ENCODE measurements around the gene PSG1.
"Not testable (repeated sequence)": the region's sequence is repeated elsewhere in the genome, so short reads cannot be mapped to it uniquely, and the experiment has no call there.

Gene PSG1

DNA sequence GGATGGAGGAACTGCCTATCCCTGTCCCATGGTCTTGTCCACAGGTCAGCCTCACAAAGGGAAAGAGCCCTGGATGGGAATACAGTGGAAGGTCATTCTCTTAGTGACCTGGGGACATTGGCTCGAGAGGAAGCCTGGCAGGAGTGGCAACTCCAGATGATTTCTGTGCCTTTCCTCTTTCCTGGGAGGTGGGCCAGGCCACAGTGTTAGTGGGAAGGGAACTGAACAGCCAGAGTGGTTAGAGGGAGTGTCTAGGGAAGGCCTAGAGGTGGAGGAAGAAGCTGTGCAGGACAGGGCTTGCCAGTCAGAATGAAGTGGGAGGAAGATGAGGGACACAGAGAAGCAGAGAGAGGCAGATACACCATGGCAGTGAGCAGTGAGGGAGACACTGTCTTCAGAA is 3.6 kb downstream of the PSG1 start:
- not testable (repeated sequence) for H3K27me3 ChIP-seq (ENCODE audit: insufficient read depth, low read length, poor library complexity); H2AFZ ChIP-seq (ENCODE audit: low read depth, low read length); H3K27ac ChIP-seq (ENCODE audit: low read length); ATAC-seq (ENCODE audit: insufficient read depth, low read depth); H3K4me3 ChIP-seq (ENCODE audit: low read depth in 1 of 2, low read length in 2 of 2); H3K36me3 ChIP-seq (ENCODE audit: insufficient read depth, low read length); H3K9ac ChIP-seq (ENCODE audit: low read depth, low read length); H3K4me2 ChIP-seq (ENCODE audit: insufficient read depth, low read length); DNase-seq; H3K79me2 ChIP-seq (ENCODE audit: insufficient read depth, low read length); H4K20me1 ChIP-seq (ENCODE audit: insufficient read depth, low read length); H3K9me3 ChIP-seq (ENCODE audit: insufficient read depth, low read length, severe bottlenecking); H3K4me1 ChIP-seq (ENCODE audit: insufficient read depth, low read length)

DNA sequence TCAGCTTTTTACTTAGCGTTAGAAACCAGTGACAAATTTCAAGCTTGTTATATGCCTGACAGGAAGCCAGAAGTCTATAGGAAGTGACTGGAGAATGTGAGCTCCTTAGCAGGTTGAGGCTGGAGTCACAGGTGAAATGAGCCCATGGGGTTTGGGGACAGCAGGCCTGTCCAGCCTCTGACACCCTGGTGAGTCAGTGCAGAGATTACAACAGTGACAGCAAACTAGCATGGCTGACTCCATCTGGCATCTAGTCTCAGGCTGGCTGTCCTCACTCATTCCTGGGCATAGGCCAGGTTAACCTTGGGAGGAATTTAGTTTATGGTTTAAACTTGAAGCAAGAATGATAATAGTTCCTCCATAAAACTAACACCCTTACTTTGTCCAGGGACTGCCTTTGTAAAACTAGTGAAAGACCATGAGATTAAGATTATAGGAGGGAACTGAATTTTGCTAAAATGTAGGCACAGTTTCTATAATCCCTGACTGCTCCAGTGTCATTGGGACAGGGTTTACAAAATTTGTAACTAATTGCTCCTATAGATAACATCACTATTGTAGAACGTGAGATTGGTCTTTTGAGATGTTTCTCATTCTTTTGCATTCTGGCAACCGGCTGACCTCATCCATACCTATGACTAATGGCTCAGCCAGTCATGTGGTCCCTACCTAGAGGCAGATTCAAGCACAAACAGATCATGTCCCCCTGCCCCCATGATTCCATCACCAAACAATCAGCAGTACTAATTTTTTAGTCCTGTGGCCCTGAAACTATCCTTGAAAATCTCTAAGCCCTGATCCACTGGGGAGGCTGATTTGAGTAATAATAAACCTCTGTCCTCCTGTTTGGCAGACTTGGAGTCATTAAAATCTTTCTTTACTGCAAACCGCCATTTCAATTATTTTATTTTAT is 4.4 kb downstream of the PSG1 start:
- H3K79me2 ChIP-seq (ENCODE audit: insufficient read depth, low read length); DNase-seq: not testable (repeated sequence)

DNA sequence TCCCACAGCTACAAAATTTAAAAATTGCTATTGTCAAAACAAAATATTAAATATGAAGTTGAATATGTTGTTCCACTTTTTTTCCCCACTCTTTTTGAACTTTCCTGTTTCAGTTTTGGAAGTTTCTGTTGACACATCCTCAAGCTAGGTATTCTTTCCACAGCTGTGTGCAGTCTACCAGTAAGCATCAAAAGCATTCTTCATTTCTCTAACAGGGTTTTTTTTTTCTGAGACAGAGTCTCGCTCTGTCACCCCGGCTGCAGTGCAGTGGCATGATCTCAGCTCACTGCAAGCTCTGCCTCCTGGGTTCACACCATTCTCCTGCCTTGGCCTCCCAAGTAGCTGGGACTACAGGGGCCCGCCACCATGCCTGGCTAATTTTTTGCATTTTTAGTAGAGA is 5.4 kb downstream of the PSG1 start:
- not testable (repeated sequence) for H3K4me1 ChIP-seq (ENCODE audit: insufficient read depth, low read length); DNase-seq; ATAC-seq (ENCODE audit: insufficient read depth, low read depth); H3K9me3 ChIP-seq (ENCODE audit: insufficient read depth, low read length, severe bottlenecking); H3K79me2 ChIP-seq (ENCODE audit: insufficient read depth, low read length); H4K20me1 ChIP-seq (ENCODE audit: insufficient read depth, low read length); H2AFZ ChIP-seq (ENCODE audit: low read depth, low read length); H3K27ac ChIP-seq (ENCODE audit: low read length); H3K36me3 ChIP-seq (ENCODE audit: insufficient read depth, low read length); H3K27me3 ChIP-seq (ENCODE audit: insufficient read depth, low read length, poor library complexity); H3K9ac ChIP-seq (ENCODE audit: low read depth, low read length); H3K4me3 ChIP-seq (ENCODE audit: low read depth in 1 of 2, low read length in 2 of 2); H3K4me2 ChIP-seq (ENCODE audit: insufficient read depth, low read length)

More for the DNA sequence above, 4.4 kb downstream of the PSG1 start:
- H3K27ac ChIP-seq (ENCODE audit: low read length); H3K9me3 ChIP-seq (ENCODE audit: insufficient read depth, low read length, severe bottlenecking); H3K36me3 ChIP-seq (ENCODE audit: insufficient read depth, low read length); ATAC-seq (ENCODE audit: insufficient read depth, low read depth); H3K9ac ChIP-seq (ENCODE audit: low read depth, low read length); H3K27me3 ChIP-seq (ENCODE audit: insufficient read depth, low read length, poor library complexity); H3K4me2 ChIP-seq (ENCODE audit: insufficient read depth, low read length); H3K4me1 ChIP-seq (ENCODE audit: insufficient read depth, low read length); H4K20me1 ChIP-seq (ENCODE audit: insufficient read depth, low read length); H3K4me3 ChIP-seq (ENCODE audit: low read depth in 1 of 2, low read length in 2 of 2); H2AFZ ChIP-seq (ENCODE audit: low read depth, low read length): not testable (repeated sequence)

DNA sequence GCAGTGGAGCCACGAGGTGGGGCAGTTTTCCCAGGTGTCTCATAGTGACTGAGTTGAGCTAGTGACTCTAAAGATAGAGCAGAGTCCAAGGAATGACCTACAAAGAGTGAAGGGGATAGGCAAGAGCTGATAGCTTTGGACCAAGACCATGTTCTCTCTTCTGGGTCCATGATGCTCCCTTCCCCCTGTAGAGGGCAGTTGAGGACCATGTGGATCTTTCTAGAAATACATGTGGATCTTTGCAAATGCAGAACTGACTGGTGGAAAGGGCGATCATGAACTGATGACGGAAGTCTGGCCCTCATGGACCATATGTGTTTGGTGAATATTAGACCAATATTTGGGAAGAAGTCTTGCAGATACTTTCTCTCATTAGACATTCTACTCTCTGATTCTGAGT is 6.9 kb downstream of the PSG1 start:
- H3K4me2 ChIP-seq (ENCODE audit: insufficient read depth, low read length) = no peak overlapping the region
- no peaks in the 10 kb centered on the region for H3K27me3 ChIP-seq (ENCODE audit: insufficient read depth, low read length, poor library complexity)
- H3K27ac ChIP-seq (ENCODE audit: low read length) = no peak overlapping the region
- H4K20me1 ChIP-seq (ENCODE audit: insufficient read depth, low read length) = no peaks in the 10 kb centered on the region
- H3K9me3 ChIP-seq (ENCODE audit: insufficient read depth, low read length, severe bottlenecking) = no peaks in the 10 kb centered on the region
- no peak overlapping the region for H3K4me3 ChIP-seq (ENCODE audit: low read depth in 1 of 2, low read length in 2 of 2)
- H3K9ac ChIP-seq (ENCODE audit: low read depth, low read length) = no peak overlapping the region
- no peak for ATAC-seq (ENCODE audit: insufficient read depth, low read depth)
- DNase-seq = no peak
- no peak overlapping the region for H2AFZ ChIP-seq (ENCODE audit: low read depth, low read length)
- no peaks in the 10 kb centered on the region for H3K79me2 ChIP-seq (ENCODE audit: insufficient read depth, low read length)
- no peak for TF ChIP-seq EZH2 (IDR thresholded peaks at IDR 0.05; ENCODE audit: borderline replicate concordance, low read depth, low read length, severe bottlenecking)
- TF ChIP-seq, protein P1, sequence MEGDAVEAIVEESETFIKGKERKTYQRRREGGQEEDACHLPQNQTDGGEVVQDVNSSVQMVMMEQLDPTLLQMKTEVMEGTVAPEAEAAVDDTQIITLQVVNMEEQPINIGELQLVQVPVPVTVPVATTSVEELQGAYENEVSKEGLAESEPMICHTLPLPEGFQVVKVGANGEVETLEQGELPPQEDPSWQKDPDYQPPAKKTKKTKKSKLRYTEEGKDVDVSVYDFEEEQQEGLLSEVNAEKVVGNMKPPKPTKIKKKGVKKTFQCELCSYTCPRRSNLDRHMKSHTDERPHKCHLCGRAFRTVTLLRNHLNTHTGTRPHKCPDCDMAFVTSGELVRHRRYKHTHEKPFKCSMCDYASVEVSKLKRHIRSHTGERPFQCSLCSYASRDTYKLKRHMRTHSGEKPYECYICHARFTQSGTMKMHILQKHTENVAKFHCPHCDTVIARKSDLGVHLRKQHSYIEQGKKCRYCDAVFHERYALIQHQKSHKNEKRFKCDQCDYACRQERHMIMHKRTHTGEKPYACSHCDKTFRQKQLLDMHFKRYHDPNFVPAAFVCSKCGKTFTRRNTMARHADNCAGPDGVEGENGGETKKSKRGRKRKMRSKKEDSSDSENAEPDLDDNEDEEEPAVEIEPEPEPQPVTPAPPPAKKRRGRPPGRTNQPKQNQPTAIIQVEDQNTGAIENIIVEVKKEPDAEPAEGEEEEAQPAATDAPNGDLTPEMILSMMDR (IDR thresholded peaks at IDR 0.05; ENCODE audit: borderline replicate concordance, extremely low read depth, low read length, poor library complexity, severe bottlenecking) = no peak
- no peaks in the 10 kb centered on the region for H3K4me1 ChIP-seq (ENCODE audit: insufficient read depth, low read length)
- H3K36me3 ChIP-seq (ENCODE audit: insufficient read depth, low read length) = no peaks in the 10 kb centered on the region

- no peaks in the 10 kb centered on the region for H3K4me1 ChIP-seq (ENCODE audit: insufficient read depth, low read length)
- ATAC-seq (ENCODE audit: insufficient read depth, low read depth) (no peak), DNase-seq (no peak)
- no peaks in the 10 kb centered on the region for H3K79me2 ChIP-seq (ENCODE audit: insufficient read depth, low read length)
- TF ChIP-seq, protein P1 (IDR thresholded peaks at IDR 0.05; ENCODE audit: borderline replicate concordance, extremely low read depth, low read length, poor library complexity, severe bottlenecking) = no peak
- no peak for TF ChIP-seq EZH2 (IDR thresholded peaks at IDR 0.05; ENCODE audit: borderline replicate concordance, low read depth, low read length, severe bottlenecking)
- no peak overlapping the region for H3K4me3 ChIP-seq (ENCODE audit: low read depth in 1 of 2, low read length in 2 of 2)
- H3K4me2 ChIP-seq (ENCODE audit: insufficient read depth, low read length) = no peak overlapping the region
- H3K36me3 ChIP-seq (ENCODE audit: insufficient read depth, low read length) = no peaks in the 10 kb centered on the region
- H3K27ac ChIP-seq (ENCODE audit: low read length) = no peak overlapping the region
- H3K9me3 ChIP-seq (ENCODE audit: insufficient read depth, low read length, severe bottlenecking) = no peaks in the 10 kb centered on the region
- no peaks in the 10 kb centered on the region for H3K27me3 ChIP-seq (ENCODE audit: insufficient read depth, low read length, poor library complexity)
- H2AFZ ChIP-seq (ENCODE audit: low read depth, low read length) = no peak overlapping the region
- H3K9ac ChIP-seq (ENCODE audit: low read depth, low read length) = no peak overlapping the region
- H4K20me1 ChIP-seq (ENCODE audit: insufficient read depth, low read length) = no peaks in the 10 kb centered on the region
Measured at GRCh38 chr19:42857544-42857867, 22.0 kb downstream of the PSG1 start.

Measured in DND-41 (cell line).